Omental fat pad (tissue), 4 donors: ENCODE measurements around the gene SCUBE2. TPM values are rescaled to one million over a fixed set of nuclear protein-coding genes. Genes with fewer than 3 reads are reported as not detected.

Source experiments
- ATAC-seq: fragments of 150-250 bp; one replicate; pipeline ENCODE4 v1.9.1; 2016; ENCODE audit warnings: mild to moderate bottlenecking, moderate library complexity; ENCODE audit not compliant: low FRiP score
- DNase-seq: peaks from one replicate; pipeline ENCODE4 v3.0.0-alpha.2; 2019; ENCODE audit warnings: low spot score
- CTCF ChIP-seq, 3 donors: fragments of 450-650 bp; IDR thresholded peaks; one replicate each; pipeline ENCODE4 v1.5.1; 2016 to 2017; ENCODE audit warnings: antibody characterized with exemption in 3 of 3, mild to moderate bottlenecking in 3 of 3, moderate library complexity in 2 of 3
- total RNA-seq, 4 donors: library from RNA; depleted of rRNA; stranded (reverse); fragments of >200 nt; gene quantifications; one replicate each; pipeline ENCODE4 v1.1.0, GENCODE V29; 2016

SCUBE2 gene
- total RNA-seq, 4 donors from 2014 or later = 8.8 to 50.6 (median 29.8) TPM

- TF ChIP-seq CTCF (IDR thresholded peaks at IDR 0.05) = no peak
Observed at GRCh38 chr11:9008661-9009060, 82.7 kb downstream of the SCUBE2 start.

GRCh38 chr11:9008011-9008550 is 83.3 kb downstream of the SCUBE2 start:
- DNase-seq (no peak), ATAC-seq (no peak)
- no peak for TF ChIP-seq CTCF (IDR thresholded peaks at IDR 0.05)

More at GRCh38 chr11:9008661-9009060, 82.7 kb downstream of the SCUBE2 start:
- no peak for DNase-seq
- no peak for ATAC-seq

- TF ChIP-seq CTCF (IDR thresholded peaks at IDR 0.05) = no peak
- ATAC-seq = no peak
- DNase-seq = no peak
Observed at GRCh38 chr11:9005087-9005486, 86.3 kb downstream of the SCUBE2 start.

- TF ChIP-seq CTCF (IDR thresholded peaks at IDR 0.05) = no peak
- ATAC-seq = peak; percentile 23
- no peak for DNase-seq
Observed at GRCh38 chr11:9004183-9004926, 87.0 kb downstream of the SCUBE2 start.

GRCh38 chr11:9003573-9004182 is 87.7 kb downstream of the SCUBE2 start, which contains the start of gene NRIP3:
TSS of gene NRIP3 (minus strand) at chr11:9004001. CDS start at chr11:9003935, 66 bp downstream.
- TF ChIP-seq CTCF (IDR thresholded peaks at IDR 0.05) = no peak
- ATAC-seq = peak; percentile 67
- DNase-seq = peak; percentile 54

GRCh38 chr11:9002920-9003572 is 88.4 kb downstream of the SCUBE2 start:
- ATAC-seq (no peak), DNase-seq (no peak)
- TF ChIP-seq CTCF (IDR thresholded peaks at IDR 0.05) = no peak
